ENCODE data around the gene KRT9. TPM values are rescaled to one million over a fixed set of nuclear protein-coding genes. Genes with fewer than 3 reads are reported as not detected.
A peak's percentile ranks its signal among the peaks of the same experiment; 100 is the strongest.

Gene KRT9
- polyA plus RNA-seq, 3 donors, result not detected

DNA sequence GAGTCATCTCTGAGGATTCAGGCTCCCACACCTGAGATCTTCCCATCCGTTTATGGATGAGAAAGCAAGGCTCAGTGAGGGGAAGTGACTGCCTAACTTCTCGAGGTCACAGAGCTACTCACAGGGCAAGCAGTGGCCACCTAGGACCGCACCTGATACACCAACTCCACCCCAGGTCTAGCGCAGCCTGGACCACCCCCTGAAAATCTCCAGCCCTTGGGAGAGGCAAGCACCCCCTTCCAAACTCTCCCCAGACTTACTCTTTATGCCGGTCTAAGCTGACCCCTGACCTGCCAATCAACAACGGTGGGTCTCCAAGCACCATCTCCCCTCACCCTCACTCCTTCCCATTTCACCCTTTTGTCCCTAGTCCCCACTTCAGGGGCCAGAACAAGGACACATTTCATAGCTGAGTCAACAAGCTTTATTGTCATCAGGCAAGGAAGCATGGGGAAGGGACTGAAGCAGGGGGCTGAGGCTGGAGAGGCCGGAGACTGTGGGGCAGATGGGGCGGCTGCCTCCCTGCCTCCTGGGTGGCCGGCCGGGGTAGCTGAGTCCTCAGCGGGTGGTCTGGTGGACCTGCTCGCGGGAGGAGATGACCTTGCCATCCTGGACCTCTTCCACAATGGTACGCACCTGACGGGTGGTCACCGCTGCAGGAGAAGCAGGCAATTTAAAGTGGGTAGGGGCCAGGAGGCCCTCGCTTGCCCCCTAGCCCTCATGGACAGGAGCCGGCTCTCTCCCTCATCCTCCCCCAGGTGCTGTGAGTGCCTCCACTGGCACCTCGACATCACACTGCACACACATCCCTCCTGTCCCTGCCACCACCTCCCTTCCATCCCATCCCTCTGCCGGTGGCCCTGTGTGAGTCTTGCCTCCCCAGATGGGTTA lies 47.4 kb upstream of the KRT9 start:
- TF ChIP-seq, protein P1, sequence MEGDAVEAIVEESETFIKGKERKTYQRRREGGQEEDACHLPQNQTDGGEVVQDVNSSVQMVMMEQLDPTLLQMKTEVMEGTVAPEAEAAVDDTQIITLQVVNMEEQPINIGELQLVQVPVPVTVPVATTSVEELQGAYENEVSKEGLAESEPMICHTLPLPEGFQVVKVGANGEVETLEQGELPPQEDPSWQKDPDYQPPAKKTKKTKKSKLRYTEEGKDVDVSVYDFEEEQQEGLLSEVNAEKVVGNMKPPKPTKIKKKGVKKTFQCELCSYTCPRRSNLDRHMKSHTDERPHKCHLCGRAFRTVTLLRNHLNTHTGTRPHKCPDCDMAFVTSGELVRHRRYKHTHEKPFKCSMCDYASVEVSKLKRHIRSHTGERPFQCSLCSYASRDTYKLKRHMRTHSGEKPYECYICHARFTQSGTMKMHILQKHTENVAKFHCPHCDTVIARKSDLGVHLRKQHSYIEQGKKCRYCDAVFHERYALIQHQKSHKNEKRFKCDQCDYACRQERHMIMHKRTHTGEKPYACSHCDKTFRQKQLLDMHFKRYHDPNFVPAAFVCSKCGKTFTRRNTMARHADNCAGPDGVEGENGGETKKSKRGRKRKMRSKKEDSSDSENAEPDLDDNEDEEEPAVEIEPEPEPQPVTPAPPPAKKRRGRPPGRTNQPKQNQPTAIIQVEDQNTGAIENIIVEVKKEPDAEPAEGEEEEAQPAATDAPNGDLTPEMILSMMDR (IDR thresholded peaks at IDR 0.05), result no peak
- no peak overlapping the region for H3K4me3 Mint-ChIP-seq
- DNase-seq, result no peak

DNA sequence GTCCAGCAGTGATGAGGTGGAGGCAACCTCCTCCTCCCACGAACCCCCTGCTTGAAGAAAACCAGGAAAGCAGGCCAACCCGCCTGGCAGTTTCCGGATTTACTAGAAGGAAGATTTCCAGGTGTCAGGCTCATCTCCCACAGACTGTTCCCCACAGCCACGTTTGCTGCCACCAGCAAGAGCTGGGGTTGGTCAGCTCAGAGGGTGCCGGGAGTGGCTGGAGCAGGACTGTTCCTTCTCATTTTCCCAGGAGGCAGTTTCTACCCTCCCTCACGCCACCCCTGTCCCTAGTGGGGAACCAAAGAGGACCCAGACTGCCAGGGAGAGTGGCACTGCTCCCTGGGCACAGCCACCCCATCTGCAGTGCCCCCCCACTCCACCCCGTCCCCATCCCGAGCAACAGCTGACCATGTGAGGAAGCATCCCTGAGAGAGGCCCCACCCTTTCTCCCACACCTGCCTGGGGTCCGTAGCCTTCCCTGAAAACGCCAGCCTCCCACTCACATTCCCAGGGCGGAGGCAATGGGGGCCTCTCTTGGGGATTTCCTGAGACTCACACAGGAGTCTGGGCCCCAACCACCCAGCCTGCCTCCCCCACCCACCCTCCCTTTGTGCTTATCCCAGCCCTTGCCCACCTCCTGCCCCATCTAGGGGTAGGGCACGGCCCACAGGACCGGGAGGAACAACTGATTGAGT lies 46.6 kb upstream of the KRT9 start:
- Histone ChIP-seq H2AFZ (ENCODE audit: insufficient read depth, low read depth, low read length, poor library complexity, severe bottlenecking) (no peak overlapping the region), H3K27me3 (ENCODE audit: control insufficient read depth in 2 of 2, insufficient read depth in 2 of 2, low read length in 2 of 2) (no peaks in the 10 kb centered on the region)

More for the DNA sequence above, 47.4 kb upstream of the KRT9 start:
- Histone ChIP-seq H4K20me1 (ENCODE audit: insufficient read depth, low read length) (no peaks in the 10 kb centered on the region), H2AFZ (ENCODE audit: insufficient read depth, low read depth, low read length, poor library complexity, severe bottlenecking) (no peak overlapping the region), H3K79me2 (ENCODE audit: insufficient read depth, low read length) (no peaks in the 10 kb centered on the region), H3K27me3 (ENCODE audit: control insufficient read depth in 2 of 2, insufficient read depth in 2 of 2, low read length in 2 of 2) (no peaks in the 10 kb centered on the region), H3K9ac (ENCODE audit: insufficient read depth, low read length, poor library complexity, severe bottlenecking) (no peak overlapping the region), H3K27ac (ENCODE audit: low read depth in 1 of 2, low read length in 2 of 2) (no peak overlapping the region), H3K4me1 (ENCODE audit: control insufficient read depth in 1 of 2, insufficient read depth in 2 of 2, low read length in 2 of 2) (peaks cover under 1 to 1% of the 10 kb centered on the region in 2 donors), H3K9me3 (replicated peaks in 1 of 2; ENCODE audit: control insufficient read depth in 1 of 2, insufficient read depth in 1 of 2, low read length in 2 of 2) (no peaks in the 10 kb centered on the region), H3K36me3 (replicated peaks in 1 of 2; ENCODE audit: control insufficient read depth in 1 of 2, insufficient read depth in 2 of 2, low read length in 2 of 2) (no peaks in the 10 kb centered on the region), H3K4me3 (replicated peaks in 1 of 3; ENCODE audit: low read depth in 2 of 3, low read length in 3 of 3) (no peak overlapping the region), H3K4me2 (replicated peaks; ENCODE audit: extremely low read depth, low read length, poor library complexity, severe bottlenecking) (no peak overlapping the region)
- WGBS (ENCODE audit: insufficient coverage), result 87% methylated on average over 10 of the region's 20 CpGs
- Mint-ChIP-seq H3K4me1 (no peaks in the 10 kb centered on the region), H3K36me3 (no peaks in the 10 kb centered on the region), H3K9me3 (no peaks in the 10 kb centered on the region), H3K27ac (peak overlapping the region in 1 of 7 donors; percentile 62), H3K27me3 (ENCODE audit: low read depth in 3 of 3) (peaks cover 1 to 8% (median 4%) of the 10 kb centered on the region in 3 donors)
- intact Hi-C loops (cut with micrococcal nuclease), result no loop called here

More for the DNA sequence above, 46.6 kb upstream of the KRT9 start:
- Mint-ChIP-seq H3K4me1 (no peaks in the 10 kb centered on the region), H3K36me3 (no peaks in the 10 kb centered on the region), H3K9me3 (no peaks in the 10 kb centered on the region), H3K27me3 (ENCODE audit: low read depth in 3 of 3) (peaks cover 1 to 8% (median 4%) of the 10 kb centered on the region in 3 donors), H3K27ac (peak overlapping the region in 1 of 7 donors; percentile 62), H3K4me3 (no peak overlapping the region)
- H3K36me3 ChIP-seq (replicated peaks in 1 of 2; ENCODE audit: control insufficient read depth in 1 of 2, insufficient read depth in 2 of 2, low read length in 2 of 2), result no peaks in the 10 kb centered on the region
- no peaks in the 10 kb centered on the region for H3K79me2 ChIP-seq (ENCODE audit: insufficient read depth, low read length)
- TF ChIP-seq, protein P1 (IDR thresholded peaks at IDR 0.05), result no peak
- WGBS (ENCODE audit: insufficient coverage), result 82% methylated on average over 8 of the region's 13 CpGs
- no peaks in the 10 kb centered on the region for H3K9me3 ChIP-seq (replicated peaks in 1 of 2; ENCODE audit: control insufficient read depth in 1 of 2, insufficient read depth in 1 of 2, low read length in 2 of 2)
- H3K4me1 ChIP-seq (ENCODE audit: control insufficient read depth in 1 of 2, insufficient read depth in 2 of 2, low read length in 2 of 2), result no peaks in the 10 kb centered on the region
- no peak overlapping the region for H3K9ac ChIP-seq (ENCODE audit: insufficient read depth, low read length, poor library complexity, severe bottlenecking)
- no peak for DNase-seq
- no peak overlapping the region for H3K27ac ChIP-seq (ENCODE audit: low read depth in 1 of 2, low read length in 2 of 2)
- H3K4me3 ChIP-seq (replicated peaks in 1 of 3; ENCODE audit: low read depth in 2 of 3, low read length in 3 of 3), result no peak overlapping the region
- intact Hi-C loops (cut with micrococcal nuclease), result no loop called here
- no peak overlapping the region for H3K4me2 ChIP-seq (replicated peaks; ENCODE audit: extremely low read depth, low read length, poor library complexity, severe bottlenecking)
- H4K20me1 ChIP-seq (ENCODE audit: insufficient read depth, low read length), result no peaks in the 10 kb centered on the region

All from CD14-positive monocyte (primary cell).